HG03571 (cell line): ENCODE measurements around the gene CMSS1.

Source experiments
- ATAC-seq: cut with Tn5 transposase; IDR thresholded peaks from one replicate; pipeline ENCODE4 v1.9.1; 2021; ENCODE audit not compliant: unreplicated experiment

The CMSS1 gene

DNA sequence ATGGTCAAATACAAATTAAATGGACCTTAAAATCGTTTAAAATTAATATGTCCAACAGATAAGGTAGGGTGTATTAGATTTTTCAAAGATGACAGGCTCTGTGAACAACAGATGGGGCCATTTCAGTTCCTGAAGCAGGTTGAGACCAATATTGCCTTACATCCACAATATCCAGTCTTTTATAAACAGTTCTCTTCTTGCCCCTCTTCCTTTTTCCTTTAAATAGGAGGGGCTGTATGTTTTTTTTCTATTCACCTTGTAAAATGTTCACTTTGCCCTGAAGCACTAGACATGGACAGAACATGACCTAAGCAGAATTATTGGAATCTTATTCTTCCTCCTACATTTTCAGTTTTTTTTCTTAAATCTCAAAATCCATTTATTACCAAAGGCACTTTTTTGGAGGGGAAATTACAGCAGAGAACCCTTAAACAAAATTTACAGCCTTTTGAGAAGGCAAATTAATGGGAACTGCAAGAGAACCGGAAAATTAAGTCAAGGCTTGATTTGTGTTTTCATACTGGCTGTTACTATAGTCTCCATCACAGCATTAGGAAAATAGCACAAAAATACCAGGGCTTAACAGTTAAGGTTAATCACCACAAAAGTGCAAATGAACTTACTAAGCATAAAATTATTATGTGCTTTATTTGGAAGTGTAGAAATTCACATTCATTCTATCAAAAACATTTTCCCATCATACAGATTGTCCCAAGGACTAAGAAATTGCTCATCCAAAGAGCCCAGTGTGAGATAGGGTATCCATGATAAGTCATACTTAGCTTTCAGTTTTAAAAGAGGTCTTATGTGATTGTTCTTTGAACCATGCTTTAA lies 55.8 kb downstream of the CMSS1 start:
- ATAC-seq: no peak

DNA sequence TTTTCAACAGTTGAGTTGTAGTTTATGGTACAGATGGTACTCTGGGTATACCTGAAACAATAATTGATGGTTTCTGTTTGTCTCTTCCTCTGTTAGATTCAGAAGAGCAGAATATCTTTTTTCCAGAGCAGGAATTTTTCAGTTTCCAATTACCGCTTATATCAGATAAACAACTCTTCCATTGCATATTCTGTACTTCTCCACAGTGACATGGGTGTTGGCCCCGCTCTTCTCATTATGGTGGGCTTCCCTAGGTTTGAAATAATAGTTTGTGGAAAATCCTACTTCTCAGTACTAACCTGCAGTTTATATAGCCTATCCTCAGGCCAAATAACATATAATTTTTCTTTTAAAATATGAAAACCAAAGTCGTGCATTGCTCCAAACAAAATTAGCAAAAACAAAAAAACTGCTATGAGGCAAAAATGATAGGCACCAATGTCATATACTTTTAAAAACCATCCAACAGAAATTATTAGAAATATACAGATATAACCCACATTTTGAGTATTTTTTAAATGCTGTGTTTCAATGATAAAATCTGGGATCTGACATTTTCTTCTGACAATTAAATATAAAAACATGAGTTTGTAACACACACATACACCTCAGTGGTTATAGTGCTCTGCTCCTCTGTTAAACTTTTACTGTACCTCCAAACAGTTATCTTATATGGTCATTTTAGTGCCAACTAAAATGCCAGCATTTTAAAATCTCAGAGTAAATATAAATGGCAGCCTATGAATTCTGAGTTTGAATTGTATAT lies 56.8 kb downstream of the CMSS1 start:
- ATAC-seq: no peak

DNA sequence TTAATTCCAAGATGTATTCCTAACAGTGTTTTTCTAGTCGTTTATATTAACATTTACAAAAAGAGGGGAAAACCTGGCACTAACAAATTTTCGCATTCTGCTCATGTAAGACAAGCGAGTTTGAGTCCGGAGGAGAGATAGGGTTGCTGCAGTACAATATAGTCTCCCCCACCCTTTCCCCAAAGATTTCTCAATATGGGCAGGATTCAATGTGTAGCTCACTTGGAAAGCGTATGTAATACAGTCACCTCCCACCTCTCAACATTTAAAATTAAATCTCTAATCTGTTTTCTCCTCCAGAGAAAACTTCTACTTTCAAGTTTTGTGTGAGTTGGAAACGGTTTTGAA lies 57.9 kb downstream of the CMSS1 start:
- ATAC-seq: no peak

DNA sequence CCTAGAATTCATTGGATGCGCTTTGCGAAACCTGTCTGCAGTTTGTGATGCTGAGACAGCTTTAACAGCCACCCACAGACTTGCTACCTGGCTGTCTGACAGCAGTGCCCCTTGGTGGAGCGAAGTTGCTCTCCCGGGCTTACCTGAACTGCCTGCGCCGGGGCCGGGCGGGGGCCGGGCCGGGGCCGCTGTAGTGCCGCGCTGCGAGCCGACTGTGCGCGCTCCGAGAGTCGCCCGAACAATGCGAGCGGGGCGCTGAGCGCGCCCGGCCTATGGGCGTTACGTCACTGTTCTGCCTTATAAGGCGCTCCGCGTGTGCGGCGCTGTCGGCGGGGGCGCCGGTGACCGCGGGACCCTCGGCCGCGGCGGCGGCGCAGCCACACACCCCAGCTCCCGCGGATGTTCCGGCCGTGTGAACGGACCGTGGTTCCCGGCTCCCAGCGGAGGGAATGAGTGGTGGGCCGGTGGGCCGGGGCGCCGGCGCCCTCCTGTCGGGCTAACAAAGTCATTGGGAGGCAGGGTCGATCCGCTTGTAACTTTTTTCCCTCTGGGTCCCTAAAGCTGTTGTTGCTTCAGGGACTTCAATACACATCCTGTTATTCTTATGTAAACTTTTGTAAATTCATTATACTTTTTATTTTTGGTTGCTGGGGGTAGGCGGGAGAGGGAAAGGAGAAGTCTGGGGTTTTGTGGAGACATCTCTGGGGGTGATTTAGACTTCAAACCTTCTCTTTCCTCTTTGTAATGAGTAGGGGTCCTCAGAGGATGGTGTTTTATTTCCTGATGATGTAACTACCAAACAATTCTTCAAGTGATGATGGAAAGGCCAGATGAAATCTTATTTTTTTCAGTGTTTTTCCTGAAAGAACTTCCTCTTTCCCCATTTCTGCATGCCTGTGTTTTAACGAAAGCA lies 58.5 kb downstream of the CMSS1 start:
- peak; percentile 94 for ATAC-seq

DNA sequence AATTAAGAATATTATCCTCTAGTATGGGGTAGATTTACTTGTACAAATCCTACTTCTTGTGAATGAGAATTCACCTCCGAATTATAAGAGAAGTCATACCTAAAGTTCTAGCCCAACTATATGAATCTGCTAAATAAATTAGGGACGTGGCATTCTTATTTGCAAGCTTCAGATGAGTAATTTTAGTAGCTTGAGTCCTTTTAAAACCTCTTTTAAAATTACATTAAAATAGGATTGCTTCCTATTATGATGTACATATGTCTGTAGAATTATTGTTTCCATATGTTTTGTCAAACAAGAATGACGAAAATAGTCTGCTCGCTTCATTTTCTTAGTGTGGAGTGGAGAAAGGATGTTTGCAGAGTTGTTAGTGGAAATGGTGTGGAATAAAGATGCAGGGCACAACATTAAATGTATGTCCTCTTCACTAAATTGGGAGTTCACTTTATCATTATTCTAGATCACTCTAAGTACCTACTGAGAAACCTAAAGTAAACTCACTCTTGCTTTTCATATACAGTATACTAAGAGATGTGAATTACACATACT lies 59.4 kb downstream of the CMSS1 start:
- ATAC-seq: no peak

DNA sequence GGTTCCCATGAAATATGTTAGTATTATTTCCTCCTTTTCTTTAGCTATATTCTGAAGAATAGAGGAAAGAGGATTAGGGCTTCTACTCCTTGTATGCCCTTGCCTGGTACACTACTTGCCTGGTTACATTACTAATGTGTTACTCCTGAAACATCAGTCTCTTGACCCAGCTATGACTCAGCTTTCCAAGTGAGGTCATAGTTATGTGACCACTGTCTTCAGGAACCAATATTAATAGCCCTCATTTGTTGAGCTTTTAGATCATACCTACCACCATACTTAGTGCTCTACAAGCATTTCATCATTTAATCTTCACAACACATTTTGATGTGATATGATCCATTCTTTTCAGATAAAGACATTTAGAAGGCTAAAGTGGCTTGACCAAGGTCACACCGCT lies 60.3 kb downstream of the CMSS1 start:
- peak; percentile 39 for ATAC-seq

DNA sequence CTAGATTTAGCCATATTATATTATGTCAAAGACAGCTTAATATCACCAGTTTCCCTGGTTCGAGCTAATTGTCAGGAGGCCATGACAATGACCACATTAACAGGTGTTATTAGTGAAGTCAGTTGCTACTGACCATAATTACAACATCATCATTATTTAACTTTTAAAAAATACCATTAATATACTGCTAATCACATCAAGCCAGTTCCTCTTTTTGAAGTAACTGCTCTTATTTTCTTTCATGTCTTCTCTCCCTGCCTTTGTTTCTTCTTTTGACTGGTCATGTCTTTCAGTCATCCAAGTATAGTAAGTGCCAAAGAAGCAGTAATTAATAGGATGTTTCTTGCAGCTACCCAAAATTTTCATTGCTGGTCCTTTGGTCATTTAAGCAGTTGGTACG lies 61.6 kb downstream of the CMSS1 start:
- no peak for ATAC-seq

DNA sequence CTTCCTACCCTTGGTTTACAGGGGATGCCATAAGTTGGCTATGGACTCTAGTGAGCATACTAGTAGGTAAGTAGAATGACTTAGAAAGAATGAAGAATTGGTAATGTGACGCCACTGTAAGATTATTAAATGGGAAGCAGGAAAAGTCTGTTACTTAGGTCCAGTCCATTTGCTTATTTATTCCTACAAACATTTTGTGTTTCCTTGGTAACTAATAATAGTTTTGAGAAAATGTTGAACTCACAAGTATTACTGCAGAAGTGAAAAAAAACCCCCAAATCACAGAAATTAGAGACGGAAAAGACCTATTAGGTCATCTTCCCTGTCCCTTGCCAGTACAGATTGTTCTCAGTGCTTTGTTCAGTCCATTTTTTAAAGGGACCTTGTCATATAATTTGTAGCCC lies 63.5 kb downstream of the CMSS1 start:
- ATAC-seq: no peak

DNA sequence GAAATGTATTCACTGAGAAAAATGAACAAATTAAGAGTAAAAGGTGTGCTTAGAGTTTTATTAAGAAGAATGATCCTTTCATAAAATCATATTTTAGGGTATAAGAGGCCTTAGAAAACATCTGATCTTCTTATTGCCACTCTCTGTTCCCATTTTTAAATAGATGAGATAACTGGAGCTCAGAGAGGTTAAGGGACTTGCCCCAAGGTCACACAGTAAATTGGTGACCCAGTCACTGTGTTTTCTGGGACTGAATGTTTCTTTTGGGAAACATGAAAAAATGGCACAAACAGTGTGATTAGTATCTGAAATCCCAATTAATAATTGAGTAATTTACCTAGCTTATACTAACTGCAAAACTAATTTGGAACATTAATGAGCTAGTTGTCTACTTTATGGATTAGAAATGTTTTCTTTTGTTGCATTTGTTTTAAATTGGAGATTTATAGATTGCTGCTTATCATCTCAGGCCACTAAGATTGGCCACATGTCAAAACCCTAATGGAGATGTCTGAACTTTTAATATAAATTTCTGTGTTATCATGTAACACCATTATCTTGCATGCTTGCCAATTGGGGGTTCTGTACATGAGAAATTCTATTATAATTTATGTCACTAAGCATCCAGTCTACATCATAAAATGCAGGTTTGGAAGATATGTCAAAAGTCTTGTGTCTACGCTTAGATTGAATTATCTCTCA lies 64.9 kb downstream of the CMSS1 start:
- ATAC-seq: no peak

DNA sequence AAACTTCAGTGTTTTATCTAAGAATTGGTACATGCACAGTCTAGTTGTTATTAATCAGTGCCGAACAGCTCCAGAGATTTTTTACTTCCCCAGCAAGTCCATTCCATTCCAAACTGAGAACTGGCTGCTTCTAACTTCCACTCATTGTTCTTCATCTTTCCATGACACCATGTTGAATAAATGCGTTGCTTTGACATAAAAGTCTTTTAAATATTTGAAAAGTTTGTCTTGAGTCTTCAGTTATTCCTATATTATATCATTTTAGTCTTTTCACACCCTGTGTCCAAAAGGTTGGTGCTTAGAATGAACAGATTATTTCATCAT lies 65.4 kb downstream of the CMSS1 start:
- no peak for ATAC-seq

DNA sequence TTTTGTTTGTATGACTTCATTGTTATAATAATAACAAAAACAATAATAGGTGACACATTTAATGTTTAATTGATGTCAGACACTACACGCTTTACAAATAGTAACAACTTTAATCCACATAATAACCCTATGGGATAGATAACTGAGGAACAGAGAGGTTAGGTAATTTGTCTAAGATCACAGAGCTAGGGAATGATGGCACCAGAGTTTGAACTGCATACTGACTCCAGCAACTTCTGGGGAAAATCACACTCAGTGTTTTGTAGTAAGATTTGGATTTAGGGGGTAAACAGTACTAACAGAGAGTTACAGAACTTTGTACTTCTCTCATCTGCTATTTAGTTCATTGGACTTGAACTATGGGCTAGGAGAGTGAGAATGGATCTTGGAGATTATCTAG lies 66.0 kb downstream of the CMSS1 start:
- ATAC-seq: no peak

DNA sequence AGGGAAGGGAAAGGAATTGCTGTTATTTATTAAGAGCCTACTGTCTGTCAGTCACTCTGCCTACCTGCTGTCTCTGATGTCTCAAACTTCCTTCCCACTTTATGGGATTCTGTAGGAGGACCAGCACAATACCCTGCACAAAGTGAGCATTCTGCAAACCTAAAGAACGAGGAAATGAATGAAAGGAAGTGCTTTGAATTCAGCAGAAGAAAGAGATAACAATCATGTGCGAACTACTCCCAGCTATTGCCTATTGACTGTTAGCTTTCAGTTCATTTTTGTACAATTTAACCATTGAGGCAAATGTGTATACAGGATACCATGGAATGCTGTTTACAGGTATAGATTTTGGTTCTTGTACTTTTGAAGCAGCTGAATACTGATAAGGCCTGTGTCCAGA lies 66.8 kb downstream of the CMSS1 start:
- no peak for ATAC-seq

DNA sequence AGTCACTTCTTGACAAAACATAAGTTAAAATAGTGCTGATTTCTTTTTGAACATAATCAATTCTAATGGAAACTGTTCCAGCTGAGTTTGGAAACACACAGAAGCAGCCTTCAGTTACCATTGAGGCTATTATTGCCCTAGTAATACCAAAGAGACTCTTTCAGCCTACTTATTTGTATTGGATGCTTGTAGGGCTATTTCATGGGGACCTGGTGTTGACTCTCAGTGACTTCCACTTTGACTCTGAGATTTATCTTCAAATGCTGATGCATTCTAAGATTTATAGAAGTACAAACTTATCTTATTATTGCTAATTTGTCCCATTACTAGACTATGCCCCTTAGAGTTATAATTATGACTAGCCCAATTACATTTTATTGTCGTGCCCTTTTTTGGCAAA lies 67.4 kb downstream of the CMSS1 start:
- no peak for ATAC-seq

DNA sequence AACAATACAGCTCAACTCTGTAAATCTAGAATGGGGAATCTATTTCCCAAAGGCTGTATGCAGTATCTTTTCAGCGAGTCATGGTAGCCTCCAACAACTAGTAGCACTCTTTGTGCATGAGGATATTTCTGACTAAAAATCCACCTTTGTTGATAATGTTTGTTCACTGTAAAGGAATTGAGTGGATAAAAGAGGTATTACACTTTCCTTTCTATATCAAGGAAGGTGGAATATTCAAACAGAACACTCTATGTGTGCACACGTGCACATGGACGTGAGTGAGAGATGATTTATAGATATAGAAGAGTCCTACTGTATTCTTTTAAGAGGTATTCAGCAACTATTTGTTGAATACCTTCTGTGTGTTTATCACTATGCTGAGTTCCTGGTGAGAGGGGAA lies 68.2 kb downstream of the CMSS1 start:
- ATAC-seq: no peak

DNA sequence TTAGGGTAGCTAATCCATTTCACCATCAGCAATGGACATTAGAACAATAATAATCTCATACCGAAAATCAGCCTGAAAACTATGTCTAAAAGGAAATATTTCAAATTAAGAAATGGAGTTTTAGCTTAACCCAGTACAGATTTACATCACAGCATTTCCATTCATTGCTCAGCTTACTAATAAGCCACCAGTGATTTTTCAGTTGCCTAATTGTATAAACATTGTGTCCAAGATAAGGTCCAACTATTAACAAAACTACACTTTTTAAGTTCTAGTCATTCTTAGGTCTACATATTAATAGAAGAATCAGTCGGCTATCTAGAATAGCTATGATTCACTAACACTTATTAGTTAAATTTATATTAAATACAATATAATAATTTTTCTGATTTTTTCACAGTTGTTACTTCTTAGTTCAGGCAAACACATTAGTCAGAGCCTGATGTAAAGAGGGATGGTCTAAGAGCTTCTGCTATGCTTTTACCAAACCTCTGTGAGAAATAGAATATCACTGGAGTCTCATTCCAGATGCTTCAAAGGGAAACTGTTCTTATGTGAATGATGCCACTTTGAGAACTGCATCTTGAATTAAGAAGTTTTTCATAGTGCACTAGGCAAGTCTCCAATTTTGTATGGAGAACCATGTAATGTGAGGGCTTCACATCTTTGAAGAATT lies 74.1 kb downstream of the CMSS1 start:
- ATAC-seq: no peak

DNA sequence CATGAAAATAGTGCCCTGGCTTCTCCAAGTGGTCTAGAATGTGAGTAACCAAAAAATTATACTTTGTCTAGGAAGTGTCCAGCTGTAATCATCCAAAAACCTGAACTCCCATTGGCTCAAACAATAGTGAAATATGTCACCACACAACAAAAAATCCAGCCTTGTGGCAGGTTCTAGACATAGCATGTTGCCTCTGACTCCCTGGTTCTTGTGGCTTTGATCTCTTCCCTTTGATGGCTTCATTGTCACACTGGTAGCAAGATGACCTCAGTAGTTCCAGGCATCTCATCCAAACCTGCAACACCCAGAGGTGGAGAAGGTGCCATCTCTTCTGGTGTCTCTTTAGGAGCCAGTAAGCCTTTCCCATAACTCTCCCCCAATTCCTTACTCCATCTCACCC lies 74.7 kb downstream of the CMSS1 start:
- ATAC-seq: no peak

DNA sequence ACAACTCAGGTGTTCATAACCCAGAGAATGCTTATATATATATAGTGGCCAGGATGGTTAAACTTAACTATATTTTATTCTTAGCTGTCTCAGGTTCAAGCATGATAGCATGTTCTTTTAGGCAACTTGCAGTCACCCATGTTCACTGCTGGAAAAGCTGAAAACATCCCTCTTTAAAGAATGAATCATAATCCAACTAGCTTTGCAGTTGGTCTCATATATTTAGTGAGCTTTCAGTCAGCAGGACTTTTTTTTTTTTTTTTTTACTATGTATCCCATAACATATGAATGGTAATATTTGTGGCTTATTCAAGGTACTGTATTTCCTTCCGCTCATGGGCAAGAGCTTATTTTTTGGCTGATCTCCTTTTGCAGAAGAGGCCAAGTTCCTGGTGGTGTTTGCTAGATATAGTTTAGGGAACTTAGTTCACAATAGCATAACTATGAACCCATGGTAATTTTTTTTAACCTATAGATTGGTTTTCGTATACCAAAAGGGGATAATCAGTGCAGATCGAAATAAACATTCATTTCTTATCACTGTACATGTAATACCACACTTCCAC lies 77.6 kb downstream of the CMSS1 start:
- no peak for ATAC-seq

DNA sequence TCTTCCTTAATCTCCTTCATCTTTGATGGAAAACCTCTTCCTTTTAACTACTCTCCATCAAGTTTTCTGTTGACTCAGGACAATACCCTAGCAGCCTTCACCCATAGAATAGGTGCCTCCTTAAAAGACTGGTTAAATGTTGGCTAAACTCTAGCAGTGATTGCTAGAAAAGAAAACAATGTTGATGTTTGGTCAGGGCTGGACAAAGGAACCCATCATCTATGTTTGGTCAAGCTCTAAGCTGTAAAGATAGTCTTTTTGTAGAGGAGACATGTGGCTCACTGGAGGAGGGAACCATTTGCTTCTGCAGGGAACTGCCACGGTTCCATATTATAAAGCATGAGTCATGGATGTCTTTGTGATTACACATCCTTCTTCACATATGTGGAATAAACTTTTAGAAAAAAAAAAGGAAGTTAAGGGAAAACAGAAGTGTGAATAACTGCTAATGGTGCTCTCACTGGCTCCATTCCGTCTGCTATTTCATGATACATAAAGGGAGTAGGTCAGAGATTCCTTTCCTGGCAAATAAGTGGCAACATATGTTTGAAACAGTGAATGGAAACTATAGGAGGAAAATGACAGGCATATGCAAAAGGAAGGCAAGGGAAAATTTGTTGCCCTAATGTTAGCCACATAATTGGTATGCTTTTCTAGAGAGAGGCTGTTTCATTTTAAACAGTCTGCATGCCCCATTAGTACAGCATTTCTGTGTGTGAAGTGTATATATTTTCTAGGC lies 78.2 kb downstream of the CMSS1 start:
- no peak for ATAC-seq

DNA sequence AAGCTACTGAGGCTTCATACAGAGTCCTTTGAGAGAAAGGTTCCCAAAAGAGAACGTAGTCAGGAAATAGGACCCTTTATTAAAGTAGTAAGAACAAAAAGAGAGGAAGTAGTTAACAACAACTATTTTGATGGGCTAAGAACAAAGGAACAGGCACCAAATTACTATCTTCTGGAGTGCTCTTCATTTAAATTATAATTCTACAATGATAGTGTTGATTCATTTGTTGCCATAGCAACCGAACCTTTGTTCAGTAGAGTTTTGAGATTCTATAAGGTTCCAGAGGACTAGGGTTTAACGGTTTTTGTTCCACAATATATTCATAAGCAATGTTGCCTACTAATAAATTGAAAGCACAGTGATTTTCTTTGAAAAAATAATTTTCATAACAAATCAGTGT lies 78.8 kb downstream of the CMSS1 start:
- no peak for ATAC-seq
